GM18498 (cell line): ENCODE data around the gene CDYL2.

Experiments
- ATAC-seq: cut with Tn5 transposase; IDR thresholded peaks from one replicate; pipeline ENCODE4 v1.9.1; 2021; ENCODE audit warnings: mild to moderate bottlenecking, moderate library complexity; ENCODE audit not compliant: unreplicated experiment

CDYL2 gene

GRCh38 chr16:80606221-80606766, 198.1 kb downstream of the CDYL2 start:
- ATAC-seq = no peak

- no peak for ATAC-seq
Measured at GRCh38 chr16:80604600-80605355, 199.6 kb downstream of the CDYL2 start.

GRCh38 chr16:80602894-80603293, 201.5 kb downstream of the CDYL2 start:
- ATAC-seq = no peak

GRCh38 chr16:80601182-80601581, 203.2 kb downstream of the CDYL2 start:
- ATAC-seq = no peak

GRCh38 chr16:80599466-80599865, 204.9 kb downstream of the CDYL2 start:
- ATAC-seq = no peak

GRCh38 chr16:80596507-80597207, 207.7 kb downstream of the CDYL2 start:
- ATAC-seq = no peak

- ATAC-seq = no peak
Measured at GRCh38 chr16:80594756-80595155, 209.6 kb downstream of the CDYL2 start.

- ATAC-seq = no peak
Measured at GRCh38 chr16:80592273-80592672, 212.1 kb downstream of the CDYL2 start.

GRCh38 chr16:80591071-80591915, 213.1 kb downstream of the CDYL2 start:
- peak; percentile 61 for ATAC-seq

GRCh38 chr16:80587071-80587470, 217.3 kb downstream of the CDYL2 start:
- ATAC-seq = no peak

GRCh38 chr16:80586476-80586875, 217.9 kb downstream of the CDYL2 start:
- no peak for ATAC-seq

- no peak for ATAC-seq
Measured at GRCh38 chr16:80585764-80586163, 218.6 kb downstream of the CDYL2 start.

- no peak for ATAC-seq
Measured at GRCh38 chr16:80583466-80583865, 220.9 kb downstream of the CDYL2 start.

GRCh38 chr16:80580109-80580832, 224.1 kb downstream of the CDYL2 start:
- peak; percentile 88 for ATAC-seq

- ATAC-seq = no peak
Measured at GRCh38 chr16:80577485-80578280, 226.7 kb downstream of the CDYL2 start.

GRCh38 chr16:80576343-80576912, 228.0 kb downstream of the CDYL2 start:
- ATAC-seq = no peak

- ATAC-seq = no peak
Measured at GRCh38 chr16:80573700-80574120, 230.7 kb downstream of the CDYL2 start.

GRCh38 chr16:80570106-80570478, 234.3 kb downstream of the CDYL2 start:
- ATAC-seq = no peak

GRCh38 chr16:80569440-80570105, 234.8 kb downstream of the CDYL2 start:
- ATAC-seq = peak; percentile 85
